HAP-1 (cell line): ENCODE data around the gene ARHGAP25.

Experiments used
- DNase-seq, 2 experiments: peaks; one replicate each; pipeline ENCODE4 v3.0.0-alpha.2; 2016 to 2020; ENCODE audit warnings: low spot score in 2 of 2
- H3K27me3 ChIP-seq: fragments of 250-450 bp; sonication (Bioruptor Pico); 2 replicates; pipeline ENCODE4 v1.5.1; 2020; ENCODE audit warnings: low read depth, mild to moderate bottlenecking, moderate library complexity
- H3K36me3 ChIP-seq: fragments of 250-450 bp; sonication (Bioruptor Pico); replicated peaks from 2 replicates; pipeline ENCODE4 v1.5.1; 2020; ENCODE audit warnings: mild to moderate bottlenecking
- H3K4me1 ChIP-seq: fragments of 250-450 bp; sonication (Bioruptor Pico); 2 replicates; pipeline ENCODE4 v1.5.1; 2020; ENCODE audit warnings: mild to moderate bottlenecking
- H3K4me3 ChIP-seq: fragments of 250-450 bp; sonication (Bioruptor Pico); 2 replicates; pipeline ENCODE4 v1.5.1; 2020; ENCODE audit warnings: mild to moderate bottlenecking, moderate library complexity
- H3K9me3 ChIP-seq: fragments of 250-450 bp; sonication (Bioruptor Pico); 2 replicates; pipeline ENCODE4 v1.5.1; 2020; ENCODE audit warnings: mild to moderate bottlenecking, moderate library complexity
- in situ Hi-C: fragments of 300-500 bp; cut with MboI; formaldehyde crosslinking; loops from 3 replicates; pipeline ENCODE4 v1.14.3; 2020; ENCODE audit warnings: low sequenced_read_pairs, inconsistent platforms, mixed read lengths

Gene ARHGAP25, protein sequence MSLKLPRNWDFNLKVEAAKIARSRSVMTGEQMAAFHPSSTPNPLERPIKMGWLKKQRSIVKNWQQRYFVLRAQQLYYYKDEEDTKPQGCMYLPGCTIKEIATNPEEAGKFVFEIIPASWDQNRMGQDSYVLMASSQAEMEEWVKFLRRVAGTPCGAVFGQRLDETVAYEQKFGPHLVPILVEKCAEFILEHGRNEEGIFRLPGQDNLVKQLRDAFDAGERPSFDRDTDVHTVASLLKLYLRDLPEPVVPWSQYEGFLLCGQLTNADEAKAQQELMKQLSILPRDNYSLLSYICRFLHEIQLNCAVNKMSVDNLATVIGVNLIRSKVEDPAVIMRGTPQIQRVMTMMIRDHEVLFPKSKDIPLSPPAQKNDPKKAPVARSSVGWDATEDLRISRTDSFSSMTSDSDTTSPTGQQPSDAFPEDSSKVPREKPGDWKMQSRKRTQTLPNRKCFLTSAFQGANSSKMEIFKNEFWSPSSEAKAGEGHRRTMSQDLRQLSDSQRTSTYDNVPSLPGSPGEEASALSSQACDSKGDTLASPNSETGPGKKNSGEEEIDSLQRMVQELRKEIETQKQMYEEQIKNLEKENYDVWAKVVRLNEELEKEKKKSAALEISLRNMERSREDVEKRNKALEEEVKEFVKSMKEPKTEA

DNA sequence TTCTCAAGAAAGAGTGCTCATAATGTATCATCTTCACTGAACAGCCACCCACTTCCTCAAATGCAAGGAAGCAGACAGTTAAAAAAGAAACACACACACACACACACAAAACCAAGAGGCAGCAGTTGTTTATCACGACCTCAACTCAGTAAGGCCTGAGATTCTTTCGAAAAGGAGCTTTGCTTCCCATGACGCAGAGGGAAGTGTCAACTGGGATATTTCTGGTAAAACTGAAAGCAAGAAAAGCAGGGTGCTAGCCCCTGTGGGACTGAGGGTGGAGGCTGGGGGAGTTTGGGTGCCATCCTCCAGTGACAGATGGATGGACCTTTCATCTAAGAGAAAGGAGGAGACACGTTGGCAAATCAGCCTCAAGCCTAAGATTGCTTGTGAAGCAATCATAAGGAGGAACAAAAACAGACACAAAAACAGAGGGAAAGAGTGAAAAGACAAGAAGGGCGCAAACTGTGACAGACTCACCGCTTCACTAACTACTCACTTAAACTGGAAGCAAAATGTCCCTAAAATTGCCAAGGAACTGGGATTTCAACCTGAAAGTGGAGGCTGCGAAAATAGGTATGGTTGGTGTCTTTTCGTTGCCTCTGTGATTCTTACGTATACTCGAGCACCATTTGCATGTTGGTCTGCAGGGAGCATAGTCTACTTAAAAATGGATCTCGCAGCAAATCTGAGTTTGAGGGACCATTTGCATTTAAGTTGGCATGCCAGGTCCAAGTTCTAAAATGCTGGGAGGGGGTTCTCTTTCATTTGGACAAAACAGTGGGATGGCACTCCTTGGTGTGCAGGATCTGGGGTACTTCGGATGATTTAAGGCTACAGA is at the start of gene ARHGAP25:
Gene ARHGAP25 (plus strand): TSS at position 124 of the 838 bp plus-strand sequence. CDS start 389 bp downstream, at position 513.
- Histone ChIP-seq H3K9me3 (no peaks in the 10 kb centered on the region), H3K36me3 (no peaks in the 10 kb centered on the region), H3K4me3 (no peak within 1 kb of the TSS), H3K4me1 (no peaks in the 10 kb centered on the region), H3K27me3 (no peaks in the 10 kb centered on the region)
- DNase-seq = no peak
- in situ Hi-C loops = loop anchor here (25.0 kb wide), 2 partner anchors 177 to 273 kb away; partner anchors contain the start of genes APLF and FBXO48

DNA sequence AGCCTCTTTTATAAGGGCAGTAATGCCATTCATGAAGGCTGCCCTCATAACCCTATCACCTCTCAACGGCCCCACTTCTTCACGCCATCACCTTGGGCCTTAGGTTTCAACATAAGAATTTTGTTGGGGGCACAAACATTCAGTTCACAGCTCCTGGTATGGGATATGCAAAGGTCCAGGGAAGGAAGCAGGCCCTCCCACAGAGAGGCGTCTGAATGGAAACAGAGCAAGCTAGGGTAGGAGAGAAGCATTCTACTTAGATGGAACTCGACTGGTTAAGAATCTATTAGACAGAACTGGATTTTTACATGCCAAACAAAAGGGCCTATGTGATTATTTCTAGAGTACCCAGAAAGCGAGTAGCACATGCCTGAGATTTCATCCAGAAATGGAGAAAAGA is 48.4 kb upstream of the ARHGAP25 start:
- in situ Hi-C loops = no loop called here
- H3K4me1 ChIP-seq = peaks cover 7% of the 10 kb centered on the region
- no peak for DNase-seq

DNA sequence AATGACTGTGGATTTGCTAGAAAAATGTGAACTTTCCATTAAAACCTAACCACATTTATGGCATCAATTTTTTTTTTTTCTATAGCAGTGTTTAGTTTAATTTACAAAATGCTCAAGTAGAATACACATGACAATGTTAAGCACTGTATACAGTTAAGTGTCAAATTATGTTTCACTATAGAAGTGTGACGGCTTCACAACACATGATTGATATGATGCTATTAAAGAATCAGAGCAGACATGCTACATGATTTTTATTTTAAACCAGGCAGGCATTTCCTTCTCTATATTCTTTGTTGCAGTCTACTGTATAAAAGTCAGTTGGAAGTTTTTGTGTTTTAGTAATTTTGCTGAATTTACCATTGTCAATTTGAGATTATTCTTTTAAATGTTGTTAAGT is 47.6 kb upstream of the ARHGAP25 start:
- no peaks in the 10 kb centered on the region for H3K9me3 ChIP-seq
- H3K36me3 ChIP-seq = no peaks in the 10 kb centered on the region
- H3K4me1 ChIP-seq = peaks cover 7% of the 10 kb centered on the region
- no peak overlapping the region for H3K4me3 ChIP-seq
- no peaks in the 10 kb centered on the region for H3K27me3 ChIP-seq
- in situ Hi-C loops = no loop called here
- DNase-seq = no peak

More for the DNA sequence above, 48.4 kb upstream of the ARHGAP25 start:
- no peaks in the 10 kb centered on the region for H3K36me3 ChIP-seq
- no peaks in the 10 kb centered on the region for H3K9me3 ChIP-seq
- no peaks in the 10 kb centered on the region for H3K27me3 ChIP-seq
- no peak overlapping the region for H3K4me3 ChIP-seq

DNA sequence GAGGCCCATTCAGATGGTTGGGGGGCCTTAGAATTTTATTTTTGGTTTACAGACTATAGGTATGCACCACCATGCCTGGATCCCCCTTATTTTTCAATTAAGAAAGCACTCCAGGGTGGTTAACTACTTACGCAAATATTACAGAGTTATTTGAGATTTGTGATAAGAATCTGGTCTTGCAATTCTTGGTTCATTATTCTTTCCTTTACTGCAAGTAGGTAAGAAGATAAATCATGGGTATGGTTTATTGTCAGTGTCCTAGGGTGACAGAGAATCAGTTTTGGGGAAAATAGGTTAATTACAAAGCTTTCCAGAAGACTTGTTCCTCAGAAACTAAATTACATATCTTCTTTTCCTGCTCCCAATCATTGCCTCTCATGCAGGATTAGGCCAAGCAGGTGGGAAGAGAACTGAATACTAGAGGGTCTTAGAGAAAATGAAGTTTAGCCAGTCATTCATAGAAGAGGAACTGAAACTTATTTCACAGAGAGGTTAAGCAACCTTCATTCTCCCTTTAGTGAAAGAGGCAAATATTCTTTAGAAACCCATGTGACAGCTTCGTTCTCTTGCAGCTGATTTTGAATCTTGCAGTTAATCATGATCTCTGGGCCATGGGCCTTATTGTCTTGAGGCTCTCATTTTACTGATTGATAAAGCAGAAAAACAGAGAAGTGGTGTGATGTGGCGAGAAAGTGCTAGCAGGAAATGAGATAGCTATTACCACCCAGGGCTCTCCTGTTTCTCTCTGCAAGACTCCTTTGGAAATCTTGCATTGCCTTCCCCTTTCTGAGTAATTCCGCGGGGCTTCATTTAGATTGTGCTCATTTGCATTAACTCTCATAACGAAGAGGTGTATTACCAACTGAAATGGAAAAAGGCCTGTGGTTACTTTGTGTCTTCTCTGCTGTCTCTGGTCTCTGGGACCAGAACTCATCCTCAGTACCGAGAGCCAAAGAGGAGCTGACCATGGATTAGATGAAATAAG is 44.8 kb upstream of the ARHGAP25 start:
- H3K36me3 ChIP-seq = no peaks in the 10 kb centered on the region
- DNase-seq = no peak
- H3K27me3 ChIP-seq = no peaks in the 10 kb centered on the region
- in situ Hi-C loops = no loop called here
- H3K9me3 ChIP-seq = no peaks in the 10 kb centered on the region
- H3K4me1 ChIP-seq = peaks cover 7% of the 10 kb centered on the region
- H3K4me3 ChIP-seq = no peak overlapping the region

DNA sequence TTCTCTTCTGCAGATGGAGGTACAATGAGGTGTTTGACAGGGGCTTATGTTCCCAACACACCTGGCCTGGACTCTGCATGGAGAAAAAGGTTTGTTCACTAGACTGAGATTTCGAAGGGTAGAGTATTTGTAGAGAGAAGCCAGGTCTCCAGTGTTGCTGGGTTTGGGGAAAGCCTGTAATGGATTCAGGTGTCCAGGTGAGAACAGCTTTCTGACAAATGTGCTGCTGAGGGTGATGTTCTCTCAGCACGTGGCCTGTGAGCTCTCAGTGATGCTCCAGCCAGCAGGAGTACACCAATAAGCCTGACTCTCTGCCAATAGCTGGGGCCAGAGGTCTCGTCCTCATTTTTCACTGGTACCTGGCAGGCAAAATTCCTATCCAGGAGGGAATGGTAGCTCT is 43.8 kb upstream of the ARHGAP25 start:
- DNase-seq = no peak
- Histone ChIP-seq H3K36me3 (no peaks in the 10 kb centered on the region), H3K4me3 (no peak overlapping the region), H3K9me3 (no peaks in the 10 kb centered on the region), H3K4me1 (peaks cover under 1% of the 10 kb centered on the region), H3K27me3 (no peaks in the 10 kb centered on the region)
- in situ Hi-C loops = no loop called here

DNA sequence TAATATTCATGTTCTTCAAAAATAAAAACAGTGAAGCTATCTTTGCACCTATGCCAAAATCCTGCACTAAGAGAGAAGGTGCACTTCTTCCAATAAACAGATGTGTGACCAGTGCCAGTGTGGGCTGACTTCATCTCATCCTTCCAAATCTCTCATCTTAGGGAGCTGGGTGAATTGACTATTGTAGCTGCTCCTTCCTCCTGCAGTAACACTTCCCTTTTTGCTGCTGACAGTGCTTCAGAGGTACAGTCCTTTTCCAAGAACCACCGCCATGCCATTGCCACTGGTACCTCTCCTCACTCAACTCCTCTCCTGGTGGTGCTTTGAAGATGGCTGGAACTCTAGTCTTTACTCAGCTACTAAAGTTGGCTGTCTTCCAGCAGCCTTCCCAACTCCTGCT is 42.1 kb upstream of the ARHGAP25 start:
- Histone ChIP-seq H3K9me3 (peaks cover 3% of the 10 kb centered on the region; the same call in 1 of the 2 replicates), H3K4me3 (no peak overlapping the region), H3K27me3 (no peaks in the 10 kb centered on the region), H3K36me3 (no peaks in the 10 kb centered on the region), H3K4me1 (no peaks in the 10 kb centered on the region)
- DNase-seq = no peak
- in situ Hi-C loops = no loop called here

DNA sequence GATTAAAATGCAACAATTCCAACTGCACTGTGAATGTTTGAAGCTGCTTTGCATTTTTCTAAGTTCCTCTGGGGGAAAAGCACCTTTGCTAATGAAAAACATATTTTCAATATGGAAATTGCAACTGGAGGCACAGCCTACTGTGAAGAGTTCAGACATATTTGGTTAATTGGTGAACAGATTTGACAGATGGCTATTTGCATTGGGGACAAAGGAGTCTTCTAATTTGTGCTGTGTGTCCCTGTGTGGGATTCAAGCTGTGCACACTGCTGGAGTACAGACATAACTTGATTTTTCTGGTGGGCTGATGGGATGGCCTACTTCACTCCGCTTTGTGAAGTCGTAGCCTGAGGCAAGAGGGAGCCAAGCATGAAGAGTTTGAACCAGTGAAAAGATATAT is 40.7 kb upstream of the ARHGAP25 start:
- no peaks in the 10 kb centered on the region for H3K27me3 ChIP-seq
- in situ Hi-C loops = no loop called here
- H3K4me3 ChIP-seq = no peak overlapping the region
- peak; percentile 17 to 50 for DNase-seq
- H3K4me1 ChIP-seq = no peaks in the 10 kb centered on the region
- peaks cover 3% of the 10 kb centered on the region; the same call in 1 of the 2 replicates for H3K9me3 ChIP-seq
- H3K36me3 ChIP-seq = no peaks in the 10 kb centered on the region

DNA sequence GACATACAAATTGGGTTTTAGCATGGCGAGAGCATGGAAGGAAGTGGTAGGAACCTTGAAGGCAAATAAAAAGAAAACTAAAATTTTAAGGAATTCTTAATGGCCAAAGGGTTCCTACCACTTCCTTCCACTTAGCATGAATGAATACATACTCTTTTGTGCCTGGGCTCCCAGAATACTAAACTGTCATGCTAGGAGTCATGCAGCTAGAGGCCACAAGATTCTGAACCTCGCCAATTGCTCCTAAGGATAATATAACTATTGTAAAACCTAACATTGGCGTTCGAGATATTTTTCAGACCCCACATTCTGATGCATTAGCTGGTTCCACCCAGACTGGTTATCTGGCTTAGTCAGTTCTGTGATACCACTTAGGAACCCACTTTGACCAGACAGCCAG is 38.6 kb upstream of the ARHGAP25 start:
- H3K4me3 ChIP-seq = no peak overlapping the region
- in situ Hi-C loops = no loop called here
- H3K36me3 ChIP-seq = no peaks in the 10 kb centered on the region
- no peaks in the 10 kb centered on the region for H3K27me3 ChIP-seq
- H3K9me3 ChIP-seq = peaks cover 3% of the 10 kb centered on the region; the same call in 1 of the 2 replicates
- H3K4me1 ChIP-seq = no peaks in the 10 kb centered on the region
- no peak for DNase-seq

DNA sequence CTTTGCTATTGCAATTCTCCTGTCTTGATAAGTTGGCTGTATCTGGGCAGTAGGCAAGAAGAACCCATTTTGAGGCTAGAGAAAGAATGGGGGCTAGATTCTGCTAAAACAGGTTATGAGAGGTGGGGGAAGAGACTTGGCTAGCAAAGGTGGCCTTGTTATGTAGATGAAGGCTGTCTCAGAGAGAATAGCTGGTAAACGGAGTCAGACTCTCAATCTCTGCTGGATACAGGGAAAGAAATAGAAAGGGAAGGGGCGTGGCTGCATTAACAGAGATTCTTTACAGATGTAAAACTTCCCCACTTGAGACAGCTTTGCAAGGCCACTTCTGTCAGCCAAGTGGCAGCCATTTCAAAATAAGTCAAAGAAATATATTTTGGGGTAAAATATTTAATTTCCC is 38.1 kb upstream of the ARHGAP25 start:
- H3K4me1 ChIP-seq = 0 out of 2 replicates have a peak, but pooled peaks cover under 1% of the 10 kb centered on the region
- H3K36me3 ChIP-seq = no peaks in the 10 kb centered on the region
- no peaks in the 10 kb centered on the region for H3K27me3 ChIP-seq
- H3K9me3 ChIP-seq = peaks cover 3% of the 10 kb centered on the region; the same call in 1 of the 2 replicates
- in situ Hi-C loops = no loop called here
- H3K4me3 ChIP-seq = no peak overlapping the region
- no peak for DNase-seq

DNA sequence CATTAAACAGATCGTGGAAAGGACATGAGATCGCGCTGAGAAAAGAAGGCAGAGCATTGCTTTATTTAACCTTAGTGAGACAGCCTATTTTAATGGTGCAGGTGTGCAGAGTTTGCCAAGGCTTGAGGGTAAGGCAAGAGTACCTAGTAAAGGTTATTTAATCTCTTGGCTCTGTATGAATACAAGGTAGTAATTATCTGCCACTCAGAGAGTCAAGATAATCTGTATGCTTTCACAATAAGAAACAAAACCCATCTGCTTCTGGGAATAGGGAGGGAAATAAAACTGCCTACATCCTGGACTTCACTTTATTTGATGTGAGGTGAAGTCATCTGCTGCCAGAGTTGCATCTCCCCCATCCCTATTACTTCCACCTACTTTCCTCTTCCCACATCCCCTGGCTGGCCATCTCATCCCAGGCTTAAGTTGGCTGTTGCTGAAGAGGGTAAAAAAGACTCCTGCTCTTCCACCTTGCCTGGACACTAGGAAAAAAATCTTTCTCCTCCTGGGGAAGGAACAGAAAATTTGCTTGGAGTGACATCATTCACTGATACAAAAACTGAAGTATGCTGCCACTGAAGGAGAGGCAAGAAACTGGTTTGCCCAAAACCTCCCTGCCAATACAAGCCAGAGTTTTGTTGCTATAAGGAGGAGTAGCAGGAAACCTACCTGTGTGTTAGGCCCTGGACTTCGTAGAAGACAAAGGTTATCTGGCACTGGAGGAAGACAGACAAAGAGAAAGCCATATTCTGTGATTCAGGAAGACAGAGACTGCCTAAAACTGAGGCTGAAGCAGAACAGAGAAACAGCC is 35.8 kb upstream of the ARHGAP25 start:
- in situ Hi-C loops = no loop called here
- Histone ChIP-seq H3K4me3 (no peak overlapping the region), H3K4me1 (peaks cover 6% of the 10 kb centered on the region; the same call in 1 of the 2 replicates), H3K27me3 (no peaks in the 10 kb centered on the region), H3K9me3 (peaks cover 3% of the 10 kb centered on the region; the same call in 1 of the 2 replicates), H3K36me3 (no peaks in the 10 kb centered on the region)
- DNase-seq = no peak

DNA sequence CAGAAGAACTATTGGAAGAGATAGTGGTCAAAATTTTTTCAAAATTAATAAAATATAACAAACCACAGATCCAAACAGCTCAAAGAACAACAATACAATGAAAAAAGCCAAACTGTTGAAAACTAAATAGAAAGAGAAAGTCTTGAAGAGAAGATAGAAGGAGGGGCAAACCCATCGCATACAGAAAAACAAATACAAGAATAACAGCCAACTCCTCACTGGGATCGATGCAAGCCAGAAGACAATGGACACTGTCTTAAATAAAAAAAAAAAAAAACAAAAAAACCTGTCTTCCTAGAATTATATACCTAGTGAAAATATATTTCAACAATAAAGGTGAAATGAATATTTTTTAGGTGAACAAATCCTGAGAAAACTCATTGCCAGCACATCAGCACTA is 34.1 kb upstream of the ARHGAP25 start:
- Histone ChIP-seq H3K9me3 (peaks cover 3% of the 10 kb centered on the region; the same call in 1 of the 2 replicates), H3K27me3 (no peaks in the 10 kb centered on the region), H3K4me1 (peaks cover 6% of the 10 kb centered on the region; the same call in 1 of the 2 replicates), H3K36me3 (no peaks in the 10 kb centered on the region), H3K4me3 (no peak overlapping the region)
- in situ Hi-C loops = no loop called here
- no peak for DNase-seq

DNA sequence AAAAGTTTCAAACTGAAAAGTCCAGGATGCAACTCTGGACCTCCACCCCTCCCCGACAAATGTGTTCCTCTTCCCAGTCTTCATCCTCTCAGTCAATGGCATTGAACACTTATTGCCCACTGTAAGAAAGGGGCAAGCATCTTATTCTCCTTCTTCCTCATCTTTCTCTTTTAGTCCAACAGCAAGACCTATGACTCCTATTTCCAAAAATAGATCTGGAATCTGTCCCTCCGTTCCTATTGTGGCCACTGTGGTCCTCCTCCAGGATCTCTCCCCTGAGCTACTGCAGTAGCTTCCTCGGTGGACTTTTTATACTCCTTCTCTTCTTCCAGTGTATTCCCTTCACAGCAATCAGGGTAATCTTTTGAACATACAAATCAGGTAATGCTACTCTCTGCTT is 28.0 kb upstream of the ARHGAP25 start:
- in situ Hi-C loops = no loop called here
- no peaks in the 10 kb centered on the region for H3K9me3 ChIP-seq
- no peaks in the 10 kb centered on the region for H3K36me3 ChIP-seq
- 0 out of 2 replicates have a peak, but pooled peaks cover 2% of the 10 kb centered on the region for H3K27me3 ChIP-seq
- no peak for DNase-seq
- H3K4me1 ChIP-seq = peaks cover 5% of the 10 kb centered on the region; the same call in 1 of the 2 replicates
- no peak overlapping the region for H3K4me3 ChIP-seq
